Stimulated activated CD4-positive, alpha-beta T cell treated with anti-CD3 and anti-CD28 coated beads, Interleukin-15, amount 100 ng/mL, for 1 hour (primary cell): Measurements from ENCODE around the gene EWSR1.
"Not testable (repeated sequence)": the region's sequence is repeated elsewhere in the genome, so short reads cannot be mapped to it uniquely, and the experiment has no call there.

ENCODE experiments used
- DNase-seq, 2 donors: peaks; one replicate each; pipeline ENCODE4 v3.0.0-alpha.2; 2020; ENCODE audit warnings: low read depth in 1 of 2, low spot score in 1 of 2

Gene EWSR1

GRCh38 chr22:29334696-29335344 is 66.8 kb downstream of the EWSR1 start:
- DNase-seq, result no peak

- DNase-seq, result no peak
Measured at GRCh38 chr22:29335656-29336055, 67.6 kb downstream of the EWSR1 start.

DNA sequence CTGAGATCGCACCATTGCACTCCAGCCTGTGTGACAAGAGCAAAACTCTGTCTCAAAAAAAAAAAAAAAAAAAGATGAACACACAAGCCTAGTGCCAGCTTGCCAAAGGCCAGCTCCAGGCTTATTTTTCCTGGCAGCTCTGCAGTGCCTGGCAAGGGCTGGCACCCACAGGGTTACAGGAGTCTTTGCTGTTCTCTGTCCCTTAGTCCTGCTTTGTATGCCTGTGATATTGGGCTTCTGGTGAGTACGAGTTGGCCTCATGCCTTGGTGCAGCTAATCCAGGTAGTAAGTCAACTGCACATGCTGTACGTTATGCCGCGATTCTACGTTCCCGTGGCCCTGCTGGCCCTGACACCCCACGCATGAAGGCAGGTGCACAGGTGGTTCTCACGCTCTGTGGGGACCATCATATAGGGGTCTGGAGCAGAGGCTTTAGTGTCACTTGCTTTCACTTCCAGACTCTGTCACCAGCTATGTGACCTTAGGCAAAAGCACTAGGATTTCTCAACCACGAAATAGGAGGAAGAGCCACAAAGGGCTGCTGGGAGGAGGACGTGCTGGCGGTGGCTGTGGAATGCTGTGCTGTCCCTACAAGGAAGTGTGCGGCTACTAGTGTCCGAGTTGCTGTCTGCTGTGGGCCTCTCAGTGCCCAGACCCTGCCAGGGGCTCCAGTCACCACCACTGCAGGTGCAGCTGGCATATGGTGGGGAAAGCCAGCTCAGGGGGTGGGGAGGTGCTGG is 68.9 kb downstream of the EWSR1 start:
- DNase-seq, result no peak

DNA sequence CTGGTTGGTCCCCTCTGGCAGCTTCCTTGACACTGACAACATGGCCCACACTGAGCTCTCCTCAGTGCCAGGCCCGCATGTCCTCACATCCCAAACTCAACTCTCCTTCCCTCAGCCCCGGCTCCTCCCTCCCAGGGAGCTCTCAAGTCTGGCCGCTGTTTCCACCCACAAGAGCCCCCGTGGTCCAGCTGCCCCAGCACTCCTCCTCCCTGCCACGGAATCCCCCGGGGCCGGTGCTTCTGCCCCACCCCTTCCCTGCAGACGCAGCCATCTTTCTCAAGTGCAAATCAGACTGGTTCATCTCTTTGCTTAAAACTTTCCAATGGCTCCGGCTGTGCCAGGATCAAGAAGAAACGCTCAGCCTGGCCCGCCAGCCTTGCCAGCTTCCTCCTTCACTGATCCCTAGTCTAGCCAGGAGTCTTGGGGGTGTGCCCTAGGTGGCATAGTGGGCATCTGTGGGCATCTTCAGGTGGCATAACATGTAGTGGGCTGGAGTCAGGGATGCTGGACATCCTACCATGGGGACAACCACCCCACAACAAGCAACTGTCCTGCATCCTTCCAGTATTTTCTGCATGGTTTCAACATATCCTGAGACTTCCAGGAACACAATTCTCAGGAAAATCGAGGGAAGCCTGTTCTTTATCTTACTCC is 69.7 kb downstream of the EWSR1 start:
- no peak for DNase-seq

GRCh38 chr22:29338398-29338797 is 70.3 kb downstream of the EWSR1 start:
- DNase-seq, result no peak

GRCh38 chr22:29339381-29340235 is 71.5 kb downstream of the EWSR1 start:
- no peak for DNase-seq

DNA sequence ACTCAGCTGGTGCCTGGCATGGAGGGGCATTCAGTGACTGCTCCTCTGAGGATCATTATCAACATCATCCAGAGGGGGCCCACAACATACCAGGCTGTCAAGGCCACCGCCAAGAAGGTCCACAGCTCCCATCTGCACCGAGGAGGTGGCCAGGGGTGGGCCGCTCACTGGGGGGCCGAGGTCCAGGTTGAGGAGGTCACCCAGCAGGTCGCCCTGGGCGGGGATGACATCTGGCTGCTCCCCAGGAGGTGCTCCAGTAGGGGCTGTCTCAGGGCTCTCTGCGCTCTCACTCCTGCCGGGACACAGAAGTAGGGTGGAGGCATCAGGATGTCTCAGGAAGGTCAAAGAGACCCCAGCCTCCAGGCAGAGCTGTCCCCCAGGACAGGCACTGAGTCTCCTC is 72.5 kb downstream of the EWSR1 start:
- no peak for DNase-seq

- no peak for DNase-seq
Measured at GRCh38 chr22:29341056-29341848, 73.2 kb downstream of the EWSR1 start.

DNA sequence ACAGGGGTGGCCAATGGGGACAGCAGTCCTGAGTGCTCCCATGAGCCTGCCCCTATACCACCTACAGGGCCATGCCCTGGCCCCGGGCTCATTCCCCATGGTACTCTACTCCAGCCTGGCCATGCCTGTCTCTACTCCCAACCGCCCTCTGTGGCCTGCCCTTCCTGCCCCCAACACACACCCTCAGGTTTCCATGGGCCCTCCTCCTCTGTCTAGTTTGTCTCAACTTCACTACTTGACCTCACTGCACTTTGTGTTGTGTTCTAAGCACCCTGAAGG is 73.7 kb downstream of the EWSR1 start:
- no peak for DNase-seq

DNA sequence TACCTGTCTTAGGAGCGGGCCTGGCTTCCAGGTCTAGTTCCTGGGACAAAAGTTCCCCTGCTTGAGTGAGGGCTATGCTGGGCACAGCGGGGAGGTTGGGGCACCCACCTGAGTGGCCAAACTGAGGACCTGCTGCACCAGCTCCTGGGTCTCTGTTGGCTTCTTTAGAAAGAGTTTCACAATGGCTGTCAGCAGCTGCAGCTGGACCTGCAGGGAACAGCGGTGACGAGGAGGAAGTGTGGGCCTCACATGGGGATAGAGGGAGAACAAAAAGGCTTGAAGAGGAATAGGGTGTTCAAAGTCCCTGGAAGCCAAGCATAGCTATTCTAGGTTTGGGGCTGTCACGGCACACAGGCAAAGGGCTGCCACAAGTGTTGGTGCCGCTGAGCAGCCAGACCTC is 74.1 kb downstream of the EWSR1 start:
- no peak for DNase-seq

DNA sequence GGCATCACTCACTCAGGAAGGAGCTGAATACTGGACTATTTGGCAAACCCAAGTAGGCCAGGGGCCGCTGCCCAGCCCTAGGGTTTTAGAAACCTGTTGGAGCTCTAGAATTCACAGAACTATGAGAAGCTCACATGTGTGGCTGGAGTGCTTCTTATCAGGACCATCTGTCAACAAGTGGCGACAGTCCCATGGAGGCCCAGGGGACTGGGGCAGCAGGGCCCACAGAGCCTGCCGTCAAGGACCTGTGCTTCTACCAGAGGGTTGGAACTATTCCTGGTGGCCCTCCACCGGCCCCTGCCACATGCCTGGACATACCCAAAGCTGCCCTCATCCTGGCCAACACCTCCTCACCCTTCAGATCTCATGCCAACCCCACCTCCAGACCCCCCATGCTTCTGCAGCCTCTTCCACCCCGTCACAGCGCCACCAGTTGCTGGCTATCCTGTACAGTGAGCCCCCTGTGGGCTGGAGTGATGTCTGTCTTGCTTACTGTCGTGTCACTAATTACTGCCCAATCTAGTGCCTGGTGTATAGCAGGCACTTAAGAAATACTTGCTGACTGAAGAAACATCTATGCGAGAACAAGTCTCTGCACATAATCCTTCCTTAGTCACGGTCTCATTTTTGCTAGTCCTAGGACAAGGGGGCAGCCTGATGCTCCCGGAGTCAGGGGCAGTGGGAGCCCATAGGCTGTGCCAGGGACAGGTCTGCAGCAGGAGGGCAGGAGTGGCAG is 74.7 kb downstream of the EWSR1 start:
- DNase-seq, result no peak

DNA sequence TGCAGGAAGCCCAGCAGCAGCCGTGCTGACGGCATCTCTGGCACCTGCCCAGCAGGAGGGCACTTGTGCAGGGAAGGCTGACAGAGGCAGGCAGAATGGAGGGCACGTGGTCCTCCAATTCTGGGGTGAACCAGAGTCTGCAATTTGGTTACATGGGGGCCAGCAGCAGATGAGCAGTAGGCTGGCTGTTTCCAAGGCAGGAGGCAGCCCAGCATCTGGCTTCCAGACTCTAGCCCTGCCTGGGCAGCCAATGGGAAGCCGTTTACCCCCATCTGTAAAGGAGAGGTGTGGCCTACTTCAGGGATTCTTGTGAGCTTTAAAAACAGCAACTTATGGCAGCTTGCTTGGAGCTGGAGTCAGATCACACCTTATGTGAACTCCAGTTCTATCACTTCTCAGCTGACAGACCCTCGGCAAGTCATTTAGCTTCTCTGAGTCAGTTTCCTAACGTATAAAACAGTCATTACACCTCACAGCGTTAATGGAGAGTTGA is 75.3 kb downstream of the EWSR1 start:
- no peak for DNase-seq

- no peak for DNase-seq
Measured at GRCh38 chr22:29344137-29344536, 76.1 kb downstream of the EWSR1 start.

GRCh38 chr22:29344889-29345288 is 76.8 kb downstream of the EWSR1 start:
- DNase-seq, result not testable (repeated sequence)

DNA sequence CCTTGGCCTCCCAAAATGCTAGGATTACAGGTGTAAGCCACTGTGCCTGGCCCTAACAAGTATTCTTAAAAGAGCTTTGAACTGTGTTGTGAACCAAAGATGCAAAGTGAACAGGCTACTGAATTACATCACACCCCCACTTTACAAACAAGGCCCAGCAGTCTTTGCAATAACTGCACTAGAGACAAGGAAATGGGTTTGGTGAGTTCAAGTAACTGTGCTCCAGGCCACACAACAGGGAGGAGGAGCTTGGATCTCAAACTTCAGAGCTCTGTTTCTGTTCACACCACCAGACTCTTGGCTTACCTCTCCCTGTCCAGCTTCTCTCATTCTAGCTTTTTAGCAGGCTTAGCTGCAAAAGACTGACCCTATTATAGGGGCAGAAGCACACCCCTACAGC is 77.9 kb downstream of the EWSR1 start:
- no peak for DNase-seq

- no peak for DNase-seq
Measured at GRCh38 chr22:29346659-29347058, 78.6 kb downstream of the EWSR1 start.

DNA sequence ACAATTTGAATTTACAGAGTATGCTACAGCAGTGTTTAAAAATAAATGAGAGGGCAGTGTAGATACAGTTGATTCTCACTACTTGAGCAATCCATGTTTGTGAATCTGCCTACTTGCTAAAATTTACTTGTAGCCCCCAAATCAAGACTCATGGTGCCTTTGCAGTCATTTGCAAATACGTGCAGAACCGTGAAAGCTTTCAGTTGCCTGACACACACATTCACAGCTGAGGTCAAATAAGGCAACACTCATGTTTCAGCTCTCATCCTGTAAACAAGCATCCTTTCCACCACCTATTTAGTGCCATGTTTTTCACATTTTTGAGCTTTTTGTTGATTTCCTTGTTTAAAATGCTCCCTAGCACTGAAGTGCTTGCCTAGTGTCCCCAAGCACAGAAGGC is 80.0 kb downstream of the EWSR1 start:
- no peak for DNase-seq

DNA sequence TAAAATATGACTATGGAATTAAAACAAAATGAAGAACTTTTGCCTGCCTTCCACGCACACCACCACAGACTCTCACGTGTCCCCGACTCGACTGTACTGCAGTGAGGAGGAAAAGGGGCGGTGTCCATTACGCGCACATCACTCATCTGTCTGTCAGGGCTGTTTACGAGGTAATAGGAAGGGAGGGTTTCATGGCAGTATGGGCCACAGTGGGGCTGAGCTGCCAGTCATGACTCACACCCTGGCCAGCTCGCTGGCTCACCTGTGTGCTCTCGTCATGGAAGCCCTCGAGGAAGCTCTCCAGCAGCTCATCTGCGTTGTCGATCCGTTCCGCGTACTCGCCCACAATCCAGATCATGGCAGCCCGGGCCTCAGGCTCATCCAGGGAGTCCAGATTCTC is 80.9 kb downstream of the EWSR1 start:
- no peak for DNase-seq
